Osteocyte (in vitro differentiated cells): ENCODE results near the gene DHH. TPM values are rescaled to one million over a fixed set of nuclear protein-coding genes. Genes with fewer than 3 reads are reported as not detected.

Experiments
- DNase-seq: peaks from one replicate; pipeline ENCODE4 v3.0.0; 2021; ENCODE audit warnings: mixed read lengths; ENCODE audit not compliant: unreplicated experiment; ENCODE audit errors: extremely low spot score
- H3K27ac Mint-ChIP-seq: one replicate; pipeline ENCODE4 v1.8.0; 2021; ENCODE audit warnings: mild to moderate bottlenecking, mixed read lengths; ENCODE audit not compliant: unreplicated experiment
- H3K27me3 Mint-ChIP-seq: one replicate; pipeline ENCODE4 v1.8.0; 2021; ENCODE audit warnings: mixed read lengths; ENCODE audit not compliant: unreplicated experiment
- H3K36me3 Mint-ChIP-seq: one replicate; pipeline ENCODE4 v1.8.0; 2021; ENCODE audit warnings: mixed read lengths; ENCODE audit not compliant: unreplicated experiment
- H3K4me1 Mint-ChIP-seq: one replicate; pipeline ENCODE4 v1.8.0; 2021; ENCODE audit warnings: mixed read lengths; ENCODE audit not compliant: unreplicated experiment
- H3K4me3 Mint-ChIP-seq: one replicate; pipeline ENCODE4 v1.8.0; 2021; ENCODE audit warnings: mild to moderate bottlenecking, moderate library complexity, mixed read lengths; ENCODE audit not compliant: unreplicated experiment
- H3K9me3 Mint-ChIP-seq: one replicate; pipeline ENCODE4 v1.8.0; 2021; ENCODE audit warnings: mixed read lengths; ENCODE audit not compliant: unreplicated experiment
- CTCF ChIP-seq: fragments of 200-600 bp; sonication (generic); IDR thresholded peaks from 2 replicates; pipeline ENCODE4 v1.5.0; 2021; ENCODE audit warnings: antibody characterized with exemption, mild to moderate bottlenecking, moderate library complexity
- total RNA-seq: library from RNA; stranded (reverse); gene quantifications from 2 replicates; pipeline ENCODE4 v1.2.1, GENCODE V29; 2021

The DHH gene
- total RNA-seq, 1 donor from 2014 or later: 0.13 TPM

GRCh38 chr12:49105504-49106084 is 11.0 kb upstream of the DHH start:
- peaks cover 19% of the 10 kb centered on the region for H3K4me1 Mint-ChIP-seq
- no peak overlapping the region for H3K4me3 Mint-ChIP-seq
- H3K27me3 Mint-ChIP-seq: no peaks in the 10 kb centered on the region
- H3K27ac Mint-ChIP-seq: no peak overlapping the region
- H3K36me3 Mint-ChIP-seq: peaks cover 23% of the 10 kb centered on the region
- no peak for TF ChIP-seq CTCF
- no peaks in the 10 kb centered on the region for H3K9me3 Mint-ChIP-seq
- no peak for DNase-seq

GRCh38 chr12:49104822-49105221 is 10.2 kb upstream of the DHH start:
- Mint-ChIP-seq H3K4me1 (peaks cover 18% of the 10 kb centered on the region), H3K27me3 (no peaks in the 10 kb centered on the region), H3K27ac (no peak overlapping the region), H3K9me3 (no peaks in the 10 kb centered on the region), H3K4me3 (no peak overlapping the region), H3K36me3 (peaks cover 30% of the 10 kb centered on the region)
- DNase-seq: no peak
- no peak for TF ChIP-seq CTCF

- no peak for DNase-seq
Observed at GRCh38 chr12:49100380-49100779, 5.8 kb upstream of the DHH start.

GRCh38 chr12:49098703-49099102 is 4.1 kb upstream of the DHH start:
- H3K4me3 Mint-ChIP-seq: no peak overlapping the region
- peaks cover 10% of the 10 kb centered on the region for H3K4me1 Mint-ChIP-seq
- H3K27me3 Mint-ChIP-seq: peaks cover 11% of the 10 kb centered on the region
- no peak overlapping the region for H3K27ac Mint-ChIP-seq
- no peak for TF ChIP-seq CTCF
- peaks cover 50% of the 10 kb centered on the region for H3K36me3 Mint-ChIP-seq
- no peaks in the 10 kb centered on the region for H3K9me3 Mint-ChIP-seq
- no peak for DNase-seq

More at GRCh38 chr12:49100380-49100779, 5.8 kb upstream of the DHH start:
- Mint-ChIP-seq H3K27ac (no peak overlapping the region), H3K27me3 (peaks cover 1% of the 10 kb centered on the region), H3K4me3 (no peak overlapping the region), H3K36me3 (peaks cover 57% of the 10 kb centered on the region), H3K4me1 (peaks cover 1% of the 10 kb centered on the region), H3K9me3 (no peaks in the 10 kb centered on the region)
- TF ChIP-seq CTCF: no peak

- Mint-ChIP-seq H3K36me3 (peaks cover 48% of the 10 kb centered on the region), H3K4me3 (no peak overlapping the region), H3K4me1 (peaks cover 10% of the 10 kb centered on the region), H3K27ac (no peak overlapping the region), H3K9me3 (no peaks in the 10 kb centered on the region), H3K27me3 (peaks cover 16% of the 10 kb centered on the region)
- no peak for DNase-seq
- peak; percentile 75 for TF ChIP-seq CTCF
Observed at GRCh38 chr12:49098035-49098451, 3.4 kb upstream of the DHH start.
